Activated naive CD4-positive, alpha-beta T cell treated with anti-CD3 and anti-CD28 coated beads, Interleukin-2, amount 10 ng/mL, durations not matched to agents 7 days and 5 days (primary cell): ENCODE measurements around the gene USP11.
A peak's percentile ranks its signal among the peaks of the same experiment; 100 is the strongest.

Experiments
- CTCF ChIA-PET: fragments of 350-600 bp; sonication (Branson Sonifier 250); formaldehyde crosslinking; loops from one replicate; lab custom pipeline; 2021; ENCODE audit warnings: antibody characterized with exemption; lab: Charles Lee
- DNase-seq: peaks from one replicate; pipeline ENCODE4 v3.0.0-alpha.2; 2020
- H3K27ac Mint-ChIP-seq: one replicate; pipeline ENCODE4 v1.8.0; 2021; ENCODE audit warnings: mild to moderate bottlenecking, moderate library complexity, mixed read lengths
- H3K27me3 Mint-ChIP-seq: one replicate; pipeline ENCODE4 v1.8.0; 2021; ENCODE audit warnings: mild to moderate bottlenecking, mixed read lengths
- H3K36me3 Mint-ChIP-seq: one replicate; pipeline ENCODE4 v1.8.0; 2021; ENCODE audit warnings: mixed read lengths
- H3K4me1 Mint-ChIP-seq: one replicate; pipeline ENCODE4 v1.8.0; 2021; ENCODE audit warnings: mixed read lengths
- H3K4me3 Mint-ChIP-seq: one replicate; pipeline ENCODE4 v1.8.0; 2021; ENCODE audit warnings: mild to moderate bottlenecking, moderate library complexity, mixed read lengths
- H3K9me3 Mint-ChIP-seq: one replicate; pipeline ENCODE4 v1.8.0; 2021; ENCODE audit warnings: mixed read lengths

USP11 gene

GRCh38 chrX:47226071-47226470 is 6.7 kb upstream of the USP11 start:
- Mint-ChIP-seq H3K27me3 (no peaks in the 10 kb centered on the region), H3K27ac (no peak overlapping the region), H3K4me3 (no peak overlapping the region), H3K36me3 (peaks cover 34% of the 10 kb centered on the region), H3K9me3 (no peaks in the 10 kb centered on the region), H3K4me1 (peaks cover 8% of the 10 kb centered on the region)
- DNase-seq = no peak
- CTCF ChIA-PET = no interaction called here

GRCh38 chrX:47226531-47227333 is 6.1 kb upstream of the USP11 start:
- Mint-ChIP-seq H3K4me3 (no peak overlapping the region), H3K27ac (no peak overlapping the region), H3K36me3 (peaks cover 34% of the 10 kb centered on the region), H3K9me3 (no peaks in the 10 kb centered on the region), H3K4me1 (peaks cover 8% of the 10 kb centered on the region), H3K27me3 (no peaks in the 10 kb centered on the region)
- no peak for DNase-seq
- CTCF ChIA-PET = no interaction called here

GRCh38 chrX:47227334-47227583 is 5.5 kb upstream of the USP11 start:
- Mint-ChIP-seq H3K4me3 (no peak overlapping the region), H3K27ac (no peak overlapping the region), H3K27me3 (no peaks in the 10 kb centered on the region), H3K9me3 (no peaks in the 10 kb centered on the region), H3K4me1 (peaks cover 5% of the 10 kb centered on the region), H3K36me3 (peaks cover 29% of the 10 kb centered on the region)
- CTCF ChIA-PET = no interaction called here
- no peak for DNase-seq

DNA sequence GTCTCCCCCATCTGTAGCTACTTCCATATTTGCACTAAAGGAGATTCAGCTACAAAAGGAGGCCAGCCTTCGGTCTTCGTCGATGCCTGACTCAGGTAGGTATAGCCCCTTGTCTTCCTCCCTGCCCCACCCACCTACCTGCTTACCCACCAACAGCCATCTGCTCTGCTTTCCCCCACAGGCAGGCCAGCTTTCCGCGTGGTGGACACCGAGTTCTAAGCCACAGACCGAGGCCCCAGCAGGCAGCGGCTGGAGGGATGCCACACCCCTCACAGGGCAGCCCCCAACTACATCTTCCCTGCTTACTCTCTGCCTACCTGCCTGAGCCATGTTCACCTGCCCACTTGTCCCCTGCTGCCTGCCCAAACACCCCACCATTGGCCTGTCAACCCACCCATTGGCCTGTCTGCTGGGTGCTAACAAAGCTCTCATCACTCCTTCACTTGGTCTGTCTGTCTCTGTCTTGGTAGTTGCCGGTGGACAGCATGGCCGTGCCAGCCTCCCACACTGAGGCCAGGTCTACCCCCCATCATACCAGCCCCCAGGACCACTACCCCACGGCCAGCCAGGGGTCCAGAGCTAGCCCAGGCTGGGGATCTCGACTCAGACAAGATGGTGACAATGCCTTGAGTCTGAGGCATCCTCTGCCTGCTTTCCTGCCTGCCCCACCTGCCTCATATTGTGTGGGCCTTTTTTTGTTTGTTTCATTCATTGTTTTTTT is 4.1 kb upstream of the USP11 start:
- CTCF ChIA-PET = no interaction called here

DNA sequence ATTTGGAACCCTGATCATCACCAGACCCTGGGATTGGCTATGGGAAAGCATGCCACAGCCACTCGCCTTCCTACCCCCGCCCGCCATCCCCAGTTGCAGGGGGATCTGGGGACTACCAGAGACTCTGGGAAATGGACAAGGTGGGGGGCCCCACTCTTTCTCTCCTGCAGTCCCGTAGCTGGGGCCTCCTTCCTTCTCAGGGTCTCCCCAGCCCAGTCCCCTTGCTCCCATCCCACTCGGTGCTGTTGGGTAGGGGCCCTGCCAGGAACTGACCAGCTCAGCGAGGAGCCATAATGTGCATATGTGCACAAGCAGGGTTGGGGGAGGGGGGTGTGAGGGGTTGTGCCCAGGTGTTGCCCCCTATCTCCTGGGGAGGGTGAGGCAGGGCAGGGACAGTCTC is 3.4 kb upstream of the USP11 start:
- CTCF ChIA-PET = no interaction called here
- Mint-ChIP-seq H3K27me3 (no peaks in the 10 kb centered on the region), H3K4me3 (no peak overlapping the region), H3K9me3 (no peaks in the 10 kb centered on the region), H3K27ac (no peak overlapping the region), H3K4me1 (peaks cover 14% of the 10 kb centered on the region), H3K36me3 (peaks cover 30% of the 10 kb centered on the region)
- no peak for DNase-seq

More for the DNA sequence above, 4.1 kb upstream of the USP11 start:
- Mint-ChIP-seq H3K36me3 (peaks cover 30% of the 10 kb centered on the region), H3K27ac (no peak overlapping the region), H3K9me3 (no peaks in the 10 kb centered on the region), H3K4me3 (no peak overlapping the region), H3K27me3 (no peaks in the 10 kb centered on the region), H3K4me1 (peaks cover 12% of the 10 kb centered on the region)
- no peak for DNase-seq

- Mint-ChIP-seq H3K27ac (peak overlapping the region; percentile 37), H3K4me3 (peak overlapping the region; percentile 2), H3K9me3 (no peaks in the 10 kb centered on the region), H3K27me3 (no peaks in the 10 kb centered on the region), H3K4me1 (peaks cover 18% of the 10 kb centered on the region), H3K36me3 (peaks cover 32% of the 10 kb centered on the region)
- CTCF ChIA-PET = no interaction called here
- no peak for DNase-seq
Measured at GRCh38 chrX:47230136-47230868, 2.5 kb upstream of the USP11 start.

- H3K4me3 Mint-ChIP-seq = no peak overlapping the region
- CTCF ChIA-PET = no interaction called here
Measured at GRCh38 chrX:47231167-47231566, 1.6 kb upstream of the USP11 start.

GRCh38 chrX:47232197-47232802 is 509 bp upstream of the USP11 start:
- Mint-ChIP-seq H3K4me1 (peaks cover 27% of the 10 kb centered on the region), H3K27me3 (no peaks in the 10 kb centered on the region), H3K36me3 (peaks cover 27% of the 10 kb centered on the region), H3K4me3 (peak overlapping the region; percentile 88), H3K9me3 (no peaks in the 10 kb centered on the region), H3K27ac (peak overlapping the region; percentile 98)
- DNase-seq = no peak
- CTCF ChIA-PET = interaction anchor here (1.0 kb wide), 1 partner anchor 13 kb away, joined by 3 read pairs; no protein-coding TSS in a partner anchor

More at GRCh38 chrX:47231167-47231566, 1.6 kb upstream of the USP11 start:
- Mint-ChIP-seq H3K9me3 (no peaks in the 10 kb centered on the region), H3K4me1 (peaks cover 27% of the 10 kb centered on the region), H3K27ac (peak overlapping the region; percentile 62), H3K27me3 (no peaks in the 10 kb centered on the region), H3K36me3 (peaks cover 33% of the 10 kb centered on the region)
- DNase-seq = no peak

- Mint-ChIP-seq H3K4me3 (peak overlapping the region; percentile 88), H3K27me3 (no peaks in the 10 kb centered on the region), H3K9me3 (no peaks in the 10 kb centered on the region), H3K36me3 (peaks cover 22% of the 10 kb centered on the region), H3K4me1 (peaks cover 27% of the 10 kb centered on the region), H3K27ac (peak overlapping the region; percentile 98)
- peak; percentile 94 for DNase-seq
- CTCF ChIA-PET = no interaction called here
Measured at GRCh38 chrX:47233333-47234113, 714 bp downstream of the USP11 start.

DNA sequence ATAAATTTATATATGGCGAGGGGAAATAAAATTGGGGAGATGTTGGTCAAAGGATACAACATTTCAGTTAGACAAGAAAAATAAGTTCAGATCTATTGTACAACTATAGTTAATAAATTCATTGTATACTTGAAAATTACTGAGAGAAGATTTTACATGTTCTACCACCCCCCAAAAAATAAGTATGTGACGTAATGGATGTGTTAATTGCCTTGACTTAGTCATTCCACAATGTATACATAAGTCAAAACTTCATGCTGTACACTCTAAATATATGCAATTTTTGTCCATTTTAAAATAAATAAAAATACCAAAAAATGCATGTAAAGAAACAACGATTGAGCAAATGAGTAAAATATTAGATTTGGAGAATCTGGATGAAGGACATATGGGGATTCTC is 1.8 kb downstream of the USP11 start:
- Mint-ChIP-seq H3K4me1 (peaks cover 27% of the 10 kb centered on the region), H3K27ac (peak overlapping the region; percentile 82), H3K4me3 (peak overlapping the region; percentile 60), H3K36me3 (peaks cover 17% of the 10 kb centered on the region), H3K9me3 (no peaks in the 10 kb centered on the region), H3K27me3 (no peaks in the 10 kb centered on the region)
- DNase-seq = no peak
- CTCF ChIA-PET = no interaction called here

DNA sequence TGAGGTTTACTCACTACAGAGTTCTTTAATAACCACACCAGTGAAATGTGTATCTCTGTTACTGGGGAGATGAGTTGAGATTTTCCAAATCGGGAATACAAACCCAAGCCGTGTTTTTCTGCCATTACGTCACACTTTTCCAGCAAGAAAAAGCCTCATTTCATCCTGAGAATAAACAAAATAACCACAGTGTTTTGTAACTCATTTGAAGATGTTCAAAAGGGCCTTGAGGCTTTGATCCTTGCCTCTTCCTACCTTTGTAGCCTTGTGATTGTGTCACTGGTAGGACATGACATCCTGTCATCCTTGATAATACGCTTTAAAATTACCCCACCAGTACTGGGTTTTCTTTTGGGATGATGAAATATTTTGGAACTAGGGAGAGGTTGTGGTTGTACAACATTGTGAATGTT is 2.9 kb downstream of the USP11 start:
- H3K36me3 Mint-ChIP-seq = peaks cover 18% of the 10 kb centered on the region
- H3K9me3 Mint-ChIP-seq = no peaks in the 10 kb centered on the region
- peak overlapping the region; percentile 4 for H3K27ac Mint-ChIP-seq
- H3K4me1 Mint-ChIP-seq = peaks cover 27% of the 10 kb centered on the region
- CTCF ChIA-PET = interaction anchor here (0.7 kb wide), 1 partner anchor 146 kb away, joined by 3 read pairs; no protein-coding TSS in a partner anchor
- DNase-seq = no peak
- H3K27me3 Mint-ChIP-seq = no peaks in the 10 kb centered on the region
- H3K4me3 Mint-ChIP-seq = peak overlapping the region; percentile 34

- Mint-ChIP-seq H3K27me3 (no peaks in the 10 kb centered on the region), H3K4me1 (peaks cover 16% of the 10 kb centered on the region), H3K4me3 (no peak overlapping the region), H3K36me3 (peaks cover 28% of the 10 kb centered on the region), H3K27ac (no peak overlapping the region), H3K9me3 (no peaks in the 10 kb centered on the region)
- no peak for DNase-seq
- CTCF ChIA-PET = no interaction called here
Measured at GRCh38 chrX:47239199-47239598, 6.4 kb downstream of the USP11 start.

DNA sequence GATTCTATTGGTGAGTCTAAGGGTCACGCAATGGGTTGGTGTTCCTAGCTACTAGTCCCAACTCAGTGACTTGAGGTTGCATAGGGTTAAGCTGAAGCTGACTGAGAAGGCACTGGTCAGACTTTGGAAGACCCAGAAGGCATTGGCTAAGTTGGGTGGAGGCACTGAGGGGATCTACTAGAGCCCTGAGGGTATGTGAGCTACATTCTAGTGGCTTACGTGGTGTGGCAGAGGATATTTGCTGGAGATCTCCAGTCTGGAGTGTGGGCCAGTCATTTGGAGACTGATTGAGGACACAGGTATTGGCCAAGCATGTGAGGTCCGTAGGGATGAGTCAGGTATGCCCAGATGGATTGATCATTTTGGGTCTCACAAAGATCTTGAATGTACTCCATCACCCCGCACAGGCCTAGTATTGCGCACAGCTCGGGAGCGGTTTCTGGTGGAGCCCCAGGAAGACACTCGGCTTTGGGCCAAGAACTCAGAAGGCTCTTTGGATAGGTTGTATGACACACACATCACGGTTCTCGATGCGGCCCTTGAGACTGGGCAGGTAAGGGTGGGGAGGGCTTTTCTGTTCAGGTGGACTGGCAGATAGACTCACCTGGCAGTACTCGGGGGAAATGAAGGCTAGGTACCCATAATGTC is 7.2 kb downstream of the USP11 start:
- Mint-ChIP-seq H3K27ac (no peak overlapping the region), H3K27me3 (no peaks in the 10 kb centered on the region), H3K36me3 (peaks cover 28% of the 10 kb centered on the region), H3K9me3 (no peaks in the 10 kb centered on the region), H3K4me3 (no peak overlapping the region), H3K4me1 (peaks cover 12% of the 10 kb centered on the region)
- DNase-seq = no peak
- CTCF ChIA-PET = no interaction called here
